HT-29 (cell line): ENCODE results near the gene CFDP1. TPM values are rescaled to one million over a fixed set of nuclear protein-coding genes. Genes with fewer than 3 reads are reported as not detected.
A peak's percentile ranks its signal among the peaks of the same experiment; 100 is the strongest.

Source experiments
- DNase-seq: peaks from one replicate; pipeline ENCODE4 v3.0.0-alpha.2; 2015; ENCODE audit warnings: low spot score
- total RNA-seq: library from RNA; depleted of rRNA; stranded (reverse); fragments of >200 nt; shearing (Covaris generic); gene quantifications from 2 replicates; pipeline ENCODE4 v1.2.3, GENCODE V29; 2014; rRNA removed

CFDP1 gene
- 15.4 and 17.6 TPM in 2 replicates for total RNA-seq

GRCh38 chr16:75432828-75433731, at the start of gene CFDP1:
Gene CFDP1, minus strand, starts transcription at chr16:75433503. Its CDS starts 151 bp downstream, at chr16:75433352.
- DNase-seq = peak; percentile 97

- DNase-seq = no peak
Measured at GRCh38 chr16:75482434-75483205, 49.3 kb upstream of the CFDP1 start.

- DNase-seq = peak; percentile 15
Measured at GRCh38 chr16:75481475-75481874, 48.2 kb upstream of the CFDP1 start.

DNA sequence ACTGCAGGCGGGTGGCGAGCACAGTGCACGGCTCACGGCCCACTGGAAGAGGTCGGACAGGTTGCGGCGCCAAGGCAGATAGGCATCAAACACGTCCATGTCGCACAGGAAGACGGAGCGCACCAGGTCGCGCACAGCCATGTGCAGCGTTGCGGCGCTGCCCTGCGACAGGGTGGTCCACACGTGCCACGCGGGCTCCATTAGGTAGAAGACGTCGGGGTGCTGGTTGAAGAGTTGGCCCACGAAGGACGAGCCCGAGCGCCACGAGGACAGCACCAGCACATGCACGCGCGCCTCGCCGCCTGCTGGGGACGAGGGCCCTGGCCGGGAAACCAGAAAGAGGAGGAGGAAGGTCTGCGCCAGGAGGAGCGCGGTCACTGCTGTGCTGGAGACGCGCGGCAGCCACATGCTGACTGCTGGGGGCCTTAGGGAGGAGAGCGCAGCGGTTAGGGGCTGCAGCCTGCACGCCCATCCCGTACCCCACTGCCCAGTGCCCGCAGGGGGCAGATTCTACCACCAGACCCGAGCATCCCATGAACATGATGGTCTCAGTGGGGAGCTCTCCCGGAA, 46.2 kb upstream of the CFDP1 start:
- DNase-seq = no peak

GRCh38 chr16:75478480-75479345, 45.4 kb upstream of the CFDP1 start:
- no peak for DNase-seq

DNA sequence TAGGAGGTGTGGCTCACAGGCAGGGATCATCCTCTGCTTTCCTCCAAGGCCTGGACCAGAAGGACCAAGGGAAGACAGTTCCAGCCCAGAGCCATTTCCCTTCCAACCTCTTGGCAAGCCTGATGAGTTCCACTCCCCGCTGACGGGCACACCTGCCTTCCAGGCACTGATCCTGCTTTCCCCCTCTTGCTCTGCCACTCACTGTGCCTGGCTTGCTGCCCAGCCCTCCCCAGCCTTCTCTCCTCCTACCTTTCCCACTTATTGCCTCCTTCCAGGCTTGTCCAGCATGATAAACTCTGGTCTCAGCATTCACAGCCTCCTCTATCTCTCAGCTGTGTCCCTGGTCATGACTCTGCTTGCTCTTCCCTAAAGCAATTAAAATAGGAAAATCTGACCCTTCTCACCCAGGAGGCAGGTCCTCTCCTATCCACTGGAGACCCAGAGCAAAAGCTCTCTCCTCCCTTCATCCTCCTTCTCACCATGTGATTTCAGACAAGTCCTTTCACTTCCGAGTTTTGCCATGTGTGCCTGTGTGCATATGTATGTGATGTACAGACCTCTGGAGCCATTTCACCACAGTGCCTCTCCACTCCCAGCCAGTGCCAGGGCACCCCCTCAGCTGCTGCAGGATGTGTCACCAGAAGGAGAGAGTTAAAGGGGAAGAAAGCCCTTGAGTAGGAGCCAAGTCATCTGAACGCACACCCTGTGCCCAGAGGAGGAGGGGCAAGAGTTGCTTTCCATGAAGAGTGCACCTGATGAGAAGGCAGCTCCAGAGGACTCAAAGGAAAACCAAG, 44.6 kb upstream of the CFDP1 start:
- no peak for DNase-seq

- no peak for DNase-seq
Measured at GRCh38 chr16:75476817-75477216, 43.5 kb upstream of the CFDP1 start.

GRCh38 chr16:75475420-75475847, 42.1 kb upstream of the CFDP1 start:
- no peak for DNase-seq

DNA sequence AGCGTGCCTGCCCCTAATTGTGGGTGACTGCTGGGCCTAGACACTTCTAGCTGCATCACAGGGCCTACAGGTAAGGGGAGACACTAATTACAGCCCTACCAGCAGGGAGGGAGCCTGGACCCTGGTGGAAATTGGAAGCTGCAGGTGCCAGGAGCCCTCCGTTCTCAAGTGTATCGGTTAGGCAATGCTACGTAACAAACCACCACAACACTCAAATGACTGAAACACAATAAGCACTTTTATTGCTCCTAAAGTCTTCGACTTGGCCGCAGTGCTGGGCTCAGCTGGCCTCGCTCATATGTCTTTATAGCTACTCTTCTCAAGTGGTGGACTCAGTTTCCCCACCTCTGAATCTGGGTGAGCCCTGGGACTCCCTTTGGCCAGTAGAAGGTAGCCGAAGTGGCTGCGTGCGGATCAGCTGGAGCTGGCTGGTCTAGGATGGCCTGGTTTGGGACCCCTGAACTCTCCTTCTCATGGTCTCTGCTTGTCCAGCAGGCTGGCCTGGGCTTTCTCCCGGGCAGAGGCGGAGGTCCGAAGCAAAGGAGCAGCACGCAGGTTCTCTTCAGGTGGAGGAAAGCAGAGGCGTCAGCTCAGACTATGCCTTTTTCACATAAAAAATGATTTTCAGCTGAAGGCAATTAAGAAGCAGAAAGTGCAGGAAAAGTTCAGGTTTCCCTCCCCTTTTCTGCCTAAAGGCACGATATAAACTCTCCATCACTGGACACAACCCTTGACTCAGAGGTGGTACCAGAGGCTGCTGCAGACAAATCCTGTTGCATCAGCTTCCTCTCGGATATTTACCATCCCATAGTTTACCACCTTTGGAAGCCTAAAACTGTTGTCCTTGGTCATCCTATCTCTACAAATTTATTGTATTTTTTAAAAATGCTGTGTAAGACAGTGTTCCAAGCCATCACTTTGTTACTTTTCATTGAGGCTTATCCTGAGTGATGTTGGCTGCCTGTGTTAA, 39.9 kb upstream of the CFDP1 start:
- DNase-seq = no peak

DNA sequence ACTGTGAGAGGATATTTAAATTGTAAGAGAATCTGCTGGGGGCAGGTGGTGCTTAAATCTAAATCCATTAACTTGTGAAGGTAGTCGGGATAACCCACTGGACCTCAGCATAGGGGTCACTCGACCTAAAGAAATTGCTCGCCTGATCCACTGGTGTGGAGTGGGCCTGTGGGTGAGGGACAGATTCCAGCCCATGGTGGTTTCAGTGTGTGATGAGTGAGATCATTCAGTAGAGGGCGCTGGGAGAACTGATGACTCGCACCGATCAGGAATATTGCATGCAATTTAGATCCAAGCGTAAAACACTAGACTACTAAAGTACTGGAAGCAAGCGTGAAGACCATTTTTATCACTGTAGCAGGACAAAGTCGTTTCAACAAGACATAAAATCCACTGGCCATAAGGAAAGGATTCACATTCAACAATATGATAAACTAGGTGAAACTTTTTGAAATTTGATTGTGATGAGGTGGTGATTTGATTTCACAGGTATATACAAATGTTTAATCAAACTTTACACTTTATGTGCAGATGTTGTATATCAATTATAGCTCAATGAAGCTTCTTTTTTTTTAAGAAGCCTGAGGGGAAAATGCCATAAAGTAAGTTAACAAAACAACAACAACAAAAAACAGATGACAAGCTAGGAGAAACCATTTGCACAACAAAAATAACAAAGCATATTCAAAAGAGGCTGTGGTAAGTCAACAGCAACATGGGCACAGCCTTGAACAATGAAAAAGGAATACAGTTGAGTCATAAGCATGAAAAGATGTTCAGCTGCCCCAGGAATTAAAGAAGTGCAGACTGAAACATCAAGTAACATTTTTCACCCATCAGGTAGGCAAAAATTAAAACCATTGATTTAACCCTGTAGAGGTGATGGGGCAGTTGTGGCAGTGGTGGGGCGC, 38.7 kb upstream of the CFDP1 start:
- DNase-seq = peak; percentile 76

GRCh38 chr16:75466760-75467159, 33.5 kb upstream of the CFDP1 start:
- no peak for DNase-seq

DNA sequence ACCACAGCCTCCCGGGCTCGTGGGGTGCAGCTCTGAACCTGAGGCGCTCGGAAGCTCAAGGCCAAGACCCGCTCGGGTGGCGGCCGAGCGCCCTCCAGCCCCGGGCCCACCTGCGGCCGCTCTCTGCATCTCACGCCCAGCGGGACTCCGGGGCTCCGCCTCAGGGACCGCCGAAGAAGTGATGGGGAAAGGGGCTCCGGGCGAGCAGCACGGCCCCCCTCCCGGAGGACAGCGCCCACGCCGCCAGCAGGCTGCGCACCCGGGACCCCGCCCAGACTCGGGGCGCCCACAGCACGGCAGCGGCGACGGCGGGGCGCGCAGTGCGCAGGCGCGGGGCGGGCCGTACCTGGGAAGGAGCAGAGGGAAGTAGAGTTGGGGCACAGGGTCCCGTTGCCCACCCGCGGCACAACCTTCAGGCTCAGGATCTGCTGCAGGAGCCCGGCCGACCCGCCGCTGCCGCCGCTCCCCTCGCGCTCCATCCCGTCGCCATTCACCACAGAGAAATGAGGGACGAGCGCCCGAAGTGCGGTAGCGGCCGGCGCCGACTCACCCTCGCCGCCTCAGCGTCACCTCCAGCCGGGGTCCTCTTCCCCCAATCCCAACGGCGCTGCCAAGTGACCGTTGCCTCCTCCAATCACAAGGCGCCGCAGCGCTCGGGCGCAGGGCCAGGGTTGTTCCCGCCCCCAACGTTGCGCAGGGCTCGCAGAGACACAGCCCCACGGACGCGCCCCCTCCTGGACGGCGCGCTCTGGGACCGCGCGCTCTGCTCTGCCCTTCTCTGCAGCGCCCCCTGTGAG, 31.0 kb upstream of the CFDP1 start, which contains the start of gene TMEM170A:
TMEM170A (minus strand) TSS at position 568 of the 797 bp plus-strand sequence; CDS start at position 479, 89 bp downstream.
- peak; percentile 99 for DNase-seq

GRCh38 chr16:75463389-75464121, 30.3 kb upstream of the CFDP1 start:
- peak; percentile 58 for DNase-seq

GRCh38 chr16:75462806-75463205, 29.5 kb upstream of the CFDP1 start:
- no peak for DNase-seq

DNA sequence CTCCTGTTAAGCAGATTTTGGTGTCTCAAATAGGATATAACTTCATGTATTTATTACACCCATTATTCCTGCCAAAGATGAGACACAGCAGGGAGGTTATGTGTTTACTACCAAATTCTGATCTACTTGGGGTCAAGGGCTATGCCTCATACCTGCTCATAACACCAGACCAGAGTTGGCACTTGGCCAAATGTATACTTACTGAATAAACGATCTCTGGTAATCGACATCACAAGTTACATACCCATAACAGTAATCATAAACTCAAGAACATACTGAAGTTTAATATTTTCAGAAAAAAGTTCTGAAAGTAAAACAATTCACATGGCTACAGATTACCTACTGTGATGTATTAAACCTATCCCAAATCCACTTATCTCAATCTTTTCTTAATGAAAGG, 28.3 kb upstream of the CFDP1 start:
- DNase-seq = peak; percentile 50

DNA sequence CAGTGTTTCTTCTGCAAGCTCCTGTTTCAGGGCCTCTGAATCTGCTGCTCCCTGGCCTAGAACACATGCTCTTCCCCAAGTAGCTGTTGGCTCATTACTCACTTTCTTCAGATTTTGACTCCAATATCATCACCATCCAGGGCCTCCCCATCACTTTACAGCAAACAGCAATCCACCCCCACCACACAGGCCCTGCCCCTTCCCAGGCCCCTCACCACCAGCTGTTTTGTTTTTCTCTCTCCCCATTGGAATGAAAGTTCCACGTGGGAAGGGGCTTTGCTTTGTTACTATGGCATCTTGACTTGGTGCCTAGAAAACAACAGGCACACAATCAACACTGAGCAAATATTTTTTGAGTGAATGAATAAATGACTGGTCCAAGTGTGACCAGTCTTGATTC, 27.1 kb upstream of the CFDP1 start:
- DNase-seq = no peak
